Medulla oblongata (tissue), 1 donor: ENCODE results near the gene ZBTB46.
"Not testable (repeated sequence)": the region's sequence is repeated elsewhere in the genome, so short reads cannot be mapped to it uniquely, and the experiment has no call there.

Experiments
- DNase-seq: peaks from one replicate; pipeline ENCODE4 v3.0.0-alpha.2; 2015; ENCODE audit errors: extremely low spot score

The ZBTB46 gene

GRCh38 chr20:63830841-63831588 is at the start of gene ZBTB46:
Gene ZBTB46, minus strand, starts transcription at chr20:63831264. Its CDS starts 40,507 bp downstream, at chr20:63790757.
- no peak for DNase-seq

- no peak for DNase-seq
Measured at GRCh38 chr20:63878899-63879663, 48.0 kb upstream of the ZBTB46 start.

- no peak for DNase-seq
Measured at GRCh38 chr20:63877755-63878470, 46.8 kb upstream of the ZBTB46 start.

- DNase-seq, result no peak
Measured at GRCh38 chr20:63876489-63877036, 45.5 kb upstream of the ZBTB46 start.

GRCh38 chr20:63874241-63874640 is 43.2 kb upstream of the ZBTB46 start:
- not testable (repeated sequence) for DNase-seq

GRCh38 chr20:63873477-63873971 is 42.5 kb upstream of the ZBTB46 start:
- peak; percentile 75 for DNase-seq

GRCh38 chr20:63868264-63868663 is 37.2 kb upstream of the ZBTB46 start:
- no peak for DNase-seq

- DNase-seq, result not testable (repeated sequence)
Measured at GRCh38 chr20:63867042-63867441, 36.0 kb upstream of the ZBTB46 start.

- DNase-seq, result peak; percentile 99
Measured at GRCh38 chr20:63864978-63865640, 34.0 kb upstream of the ZBTB46 start, which contains the start of gene TPD52L2. Gene TPD52L2, plus strand, starts transcription at chr20:63865270. Its CDS starts 96 bp downstream, at chr20:63865366.

- DNase-seq, result no peak
Measured at GRCh38 chr20:63864545-63864977, 33.5 kb upstream of the ZBTB46 start.

GRCh38 chr20:63863798-63864544 is 32.9 kb upstream of the ZBTB46 start:
- peak; percentile 85 for DNase-seq

GRCh38 chr20:63863021-63863797 is 32.1 kb upstream of the ZBTB46 start:
- DNase-seq, result no peak

GRCh38 chr20:63861981-63862901 is 31.2 kb upstream of the ZBTB46 start:
- DNase-seq, result no peak

- DNase-seq, result no peak
Measured at GRCh38 chr20:63861365-63861934, 30.4 kb upstream of the ZBTB46 start, which contains the start of gene ABHD16B. Gene ABHD16B, plus strand, starts transcription at chr20:63861498. Its CDS starts 43 bp downstream, at chr20:63861541.

- peak; percentile 47 for DNase-seq
Measured at GRCh38 chr20:63860325-63861051, 29.4 kb upstream of the ZBTB46 start.

GRCh38 chr20:63859166-63859699 is 28.2 kb upstream of the ZBTB46 start:
- no peak for DNase-seq
